Ectodermal cell (in vitro differentiated cells): ENCODE data around the gene AP4B1.

Experiments used
- H3K27ac ChIP-seq: 2 replicates; pipeline ENCODE4 v1.7.0; 2013; ENCODE audit warnings: mild to moderate bottlenecking, low read depth, low read length; ENCODE audit not compliant: insufficient read depth, poor library complexity, severe bottlenecking
- H3K27me3 ChIP-seq: 2 replicates; pipeline ENCODE4 v1.7.0; 2013; ENCODE audit warnings: mild to moderate bottlenecking, low read length; ENCODE audit not compliant: insufficient read depth, control insufficient read depth, poor library complexity, severe bottlenecking
- H3K36me3 ChIP-seq: one replicate; pipeline ENCODE4 v1.7.0; 2013; ENCODE audit warnings: low read length; ENCODE audit not compliant: control insufficient read depth, insufficient read depth
- H3K4me1 ChIP-seq: one replicate; pipeline ENCODE4 v1.7.0; 2013; ENCODE audit warnings: low read length; ENCODE audit not compliant: control insufficient read depth, insufficient read depth
- H3K4me3 ChIP-seq: 2 replicates; pipeline ENCODE4 v1.7.0; 2013; ENCODE audit warnings: low read depth, low read length, control low read depth; ENCODE audit not compliant: insufficient read depth
- H3K9me3 ChIP-seq: 2 replicates; pipeline ENCODE4 v1.7.0; 2013; ENCODE audit warnings: mild to moderate bottlenecking, low read length, moderate library complexity; ENCODE audit not compliant: control insufficient read depth
- WGBS, 2 experiments: methylation state at CpG; one replicate each; pipeline ENCODE4 v1.1.7; 2013; ENCODE audit warnings: missing lambda C conversion rate in 2 of 2; 5-methylcytosine and 5-hydroxymethylcytosine counted together

AP4B1 gene

DNA sequence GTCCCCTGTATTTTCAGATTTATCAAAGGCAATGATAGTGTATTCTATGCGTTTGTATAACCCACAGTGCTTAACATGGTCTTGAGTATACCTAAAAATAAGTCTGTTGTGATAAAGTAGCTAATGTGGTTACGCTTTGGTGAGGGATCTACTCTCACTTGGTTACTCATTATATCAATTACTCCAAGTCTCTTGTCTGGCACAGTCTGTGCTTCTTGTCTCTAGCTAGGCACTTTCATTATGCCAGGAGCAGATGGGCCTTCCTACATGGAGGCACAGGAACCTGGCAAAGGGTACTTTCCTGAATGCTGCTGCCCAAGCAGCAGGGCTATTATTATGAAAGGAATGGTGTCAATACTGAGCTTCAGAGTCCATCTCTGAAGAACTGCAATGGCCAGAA, 28.9 kb downstream of the AP4B1 start:
- WGBS, 2 experiments: 93 to 100% methylated on average over 2 of the region's 2 CpGs

DNA sequence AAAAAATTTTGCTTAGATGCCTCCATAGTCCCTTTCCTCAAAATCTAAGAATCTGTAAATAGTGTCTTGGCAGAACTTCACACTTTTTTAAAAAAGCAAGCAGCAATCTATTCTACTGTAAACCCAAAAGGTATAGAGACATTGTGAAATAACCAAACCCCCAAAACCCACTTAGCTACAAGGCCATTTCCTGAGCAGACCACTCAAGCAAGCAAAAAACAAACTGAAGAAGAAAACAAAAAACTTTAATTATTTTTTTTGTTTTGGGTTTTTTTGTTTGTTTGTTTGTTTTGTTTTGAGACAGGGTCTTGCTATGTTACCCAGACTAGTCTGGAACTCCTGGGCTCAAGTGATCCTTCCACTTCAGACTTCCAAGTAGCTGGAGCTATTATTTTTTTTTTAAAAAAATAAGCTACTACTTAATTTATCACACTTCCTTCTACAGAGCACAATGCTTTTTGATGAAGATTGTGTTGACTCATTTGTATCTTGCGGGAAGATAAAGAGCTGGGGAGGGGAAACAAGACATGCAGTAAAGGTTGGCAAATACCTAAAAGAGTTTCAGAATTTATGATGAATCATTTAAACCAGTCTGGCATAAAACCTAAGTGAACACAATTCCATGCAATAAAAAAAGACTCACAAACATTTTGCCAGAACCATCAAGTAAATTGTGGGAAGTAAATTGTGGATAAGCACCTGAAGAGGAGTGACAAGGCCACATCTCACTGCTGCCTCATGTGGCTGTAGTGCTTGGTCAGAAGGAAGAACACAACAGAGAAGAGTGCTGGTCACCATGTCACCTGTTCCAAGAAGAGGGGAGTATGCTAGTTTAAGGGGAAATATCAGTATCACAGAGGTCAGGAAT, 30.4 kb downstream of the AP4B1 start:
- no peaks in the 10 kb centered on the region for H3K36me3 ChIP-seq

More for the DNA sequence above, 28.9 kb downstream of the AP4B1 start:
- Histone ChIP-seq H3K4me3 (no peak overlapping the region), H3K27ac (no peak overlapping the region), H3K4me1 (no peaks in the 10 kb centered on the region), H3K36me3 (no peaks in the 10 kb centered on the region), H3K9me3 (no peaks in the 10 kb centered on the region), H3K27me3 (no peaks in the 10 kb centered on the region)

DNA sequence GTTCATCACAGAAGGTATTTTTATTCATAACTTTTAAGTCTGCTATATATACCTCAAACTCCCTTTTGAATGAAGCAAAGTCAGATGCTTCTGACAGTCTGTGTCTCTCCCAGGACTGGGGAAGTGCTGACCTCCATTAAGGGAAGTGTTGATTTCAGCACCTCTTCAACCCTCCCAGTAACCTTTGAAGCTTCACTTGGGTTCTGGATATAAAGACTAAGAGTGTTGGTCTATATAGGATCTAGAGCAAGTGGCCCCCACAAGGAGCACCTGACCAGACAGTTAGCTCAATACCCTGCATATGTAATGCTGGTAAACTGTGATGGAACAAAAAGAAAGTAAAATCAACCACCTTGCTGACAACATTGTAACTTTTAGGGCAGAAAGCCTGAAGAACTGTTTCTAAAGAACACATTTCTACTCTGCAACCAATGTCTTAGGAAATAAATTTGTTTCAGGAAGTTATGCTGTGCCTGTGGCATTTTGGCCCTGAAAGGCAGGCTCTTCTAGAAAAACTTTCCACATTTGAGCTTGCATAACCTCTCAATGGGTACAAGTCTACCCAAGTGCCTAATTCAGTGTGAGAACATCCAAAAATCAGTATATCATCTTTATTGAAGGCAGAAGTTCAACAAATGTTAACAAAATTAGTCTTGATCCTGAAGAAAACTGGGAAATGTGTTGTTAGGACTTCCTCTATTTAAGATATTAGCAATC, 32.2 kb downstream of the AP4B1 start:
- Histone ChIP-seq H3K27ac (no peak overlapping the region), H3K4me3 (no peak overlapping the region), H3K36me3 (no peaks in the 10 kb centered on the region), H3K9me3 (no peaks in the 10 kb centered on the region), H3K27me3 (no peaks in the 10 kb centered on the region), H3K4me1 (no peaks in the 10 kb centered on the region)

More for the DNA sequence above, 30.4 kb downstream of the AP4B1 start:
- H3K27ac ChIP-seq: no peak overlapping the region
- no peak overlapping the region for H3K4me3 ChIP-seq
- no peaks in the 10 kb centered on the region for H3K9me3 ChIP-seq
- no peaks in the 10 kb centered on the region for H3K4me1 ChIP-seq
- no peaks in the 10 kb centered on the region for H3K27me3 ChIP-seq
- WGBS, 2 experiments: 100% methylated on average over 1 of the region's 1 CpG

DNA sequence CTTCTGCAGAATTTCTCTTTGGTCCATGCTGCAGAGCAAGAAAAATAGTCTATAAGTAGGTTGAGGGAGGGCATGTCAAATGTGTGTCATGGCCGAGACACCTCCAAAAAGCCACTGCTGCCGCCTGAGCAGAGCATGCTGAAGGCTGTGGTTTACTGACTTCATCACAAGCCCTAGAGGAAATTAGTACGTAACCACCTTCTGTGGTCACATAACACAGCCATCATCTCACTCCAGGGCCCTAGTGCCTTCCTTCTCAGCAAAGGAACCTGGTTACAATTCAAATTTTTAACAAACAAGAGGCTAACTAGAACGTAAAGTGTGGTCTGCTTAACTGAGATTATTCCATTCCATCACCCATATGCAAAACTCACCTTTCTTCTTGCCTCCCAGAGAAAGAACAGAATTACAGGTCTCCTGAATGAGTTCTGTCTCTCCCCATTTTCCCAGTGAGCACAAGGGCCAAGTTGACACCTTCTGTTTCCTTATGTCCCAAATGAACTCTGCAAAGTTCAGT, 32.9 kb downstream of the AP4B1 start, which contains the start of gene PTPN22:
TSS of gene PTPN22 (minus strand) at position 116 of the 517 bp plus-strand sequence.
- no peaks in the 10 kb centered on the region for H3K27me3 ChIP-seq
- H3K27ac ChIP-seq: no peak within 1 kb of the TSS
- no peak within 1 kb of the TSS for H3K4me3 ChIP-seq
- H3K36me3 ChIP-seq: no peaks in the 10 kb centered on the region
- no peaks in the 10 kb centered on the region for H3K4me1 ChIP-seq
- no peaks in the 10 kb centered on the region for H3K9me3 ChIP-seq
- WGBS, 2 experiments: 86% methylated on average over 4 of the region's 4 CpGs

DNA sequence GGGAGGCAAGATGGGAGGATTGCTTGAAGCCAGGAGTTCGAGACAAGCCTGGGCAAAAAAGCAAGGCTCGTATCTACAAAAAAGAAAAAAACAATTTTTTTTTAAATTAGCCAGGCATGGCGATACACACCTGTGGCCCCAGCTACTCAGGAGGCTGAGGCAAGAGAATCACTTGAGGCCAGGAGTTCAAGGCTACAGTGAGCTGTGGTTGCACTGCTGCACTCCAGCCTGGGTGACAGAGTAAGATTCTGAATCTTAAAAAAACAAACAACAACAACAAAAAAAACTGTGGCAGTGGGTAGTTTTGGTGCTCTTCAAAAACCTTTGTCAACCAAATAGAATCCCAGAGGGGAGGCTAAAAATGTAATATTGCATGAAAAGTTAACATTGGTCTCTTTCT, 33.8 kb downstream of the AP4B1 start:
- 87 to 88% methylated on average over 3 of the region's 3 CpGs for WGBS, 2 experiments
- Histone ChIP-seq H3K27ac (no peak overlapping the region), H3K9me3 (no peaks in the 10 kb centered on the region), H3K4me3 (no peak overlapping the region), H3K36me3 (no peaks in the 10 kb centered on the region), H3K4me1 (no peaks in the 10 kb centered on the region), H3K27me3 (no peaks in the 10 kb centered on the region)

DNA sequence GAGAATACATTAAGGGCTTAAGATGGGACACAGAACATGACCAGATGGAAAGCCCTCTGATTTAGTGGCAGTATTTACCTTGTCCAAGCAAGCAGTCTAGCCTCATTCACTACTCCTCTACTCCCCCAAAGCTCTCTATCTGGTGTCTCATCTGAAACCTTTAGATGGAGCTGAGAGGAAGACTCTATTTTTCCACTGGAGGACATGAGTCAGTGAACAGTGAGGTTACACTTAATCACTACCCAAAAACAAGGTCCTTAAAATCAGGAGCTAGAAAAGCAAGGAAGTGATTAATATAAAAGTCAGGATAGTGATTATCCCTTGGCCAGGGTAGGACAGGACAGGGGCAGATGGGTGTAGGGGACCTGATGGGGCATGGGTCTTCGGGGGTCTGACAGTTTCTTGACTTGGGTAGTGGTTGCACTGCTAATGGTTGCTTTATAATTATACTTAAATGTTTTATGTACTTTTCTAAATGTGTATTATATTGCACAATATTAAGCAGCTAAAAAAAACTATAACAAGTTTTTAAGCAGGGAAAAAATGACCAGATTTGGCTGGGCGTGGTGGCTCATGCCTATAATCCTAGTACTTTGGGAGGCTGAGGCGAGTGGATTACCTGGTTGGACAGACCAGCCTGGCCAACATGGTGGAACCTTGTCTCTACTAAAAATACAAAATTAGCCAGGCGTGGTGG, 36.1 kb downstream of the AP4B1 start:
- Histone ChIP-seq H3K4me1 (no peaks in the 10 kb centered on the region), H3K4me3 (no peak overlapping the region), H3K36me3 (no peaks in the 10 kb centered on the region), H3K9me3 (no peaks in the 10 kb centered on the region), H3K27me3 (no peaks in the 10 kb centered on the region), H3K27ac (no peak overlapping the region)
- WGBS, 2 experiments: 89 to 97% methylated on average over 4 of the region's 4 CpGs

DNA sequence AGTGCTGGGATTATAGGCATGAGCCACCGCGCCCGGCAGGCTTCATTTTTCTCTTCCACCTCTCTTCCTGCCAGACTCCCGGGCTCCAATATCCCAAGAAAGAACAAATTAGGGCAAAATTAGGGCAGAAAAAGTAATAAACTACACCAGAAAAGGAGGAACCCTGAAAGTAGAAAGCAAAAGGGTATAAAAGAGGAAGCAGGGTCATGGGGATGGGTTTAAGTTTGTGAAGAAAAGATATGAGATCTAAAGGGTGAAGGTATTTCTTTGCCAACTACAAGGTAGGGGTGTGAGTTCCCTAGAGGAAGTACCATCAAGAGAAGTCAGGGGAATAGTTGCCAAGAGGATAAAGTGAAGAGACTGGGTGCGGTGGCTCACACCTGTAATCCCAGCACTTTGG, 43.0 kb downstream of the AP4B1 start:
- H3K36me3 ChIP-seq: no peaks in the 10 kb centered on the region
- no peaks in the 10 kb centered on the region for H3K27me3 ChIP-seq
- WGBS, 2 experiments: 84 to 97% methylated on average over 4 to 5 of the region's 5 CpGs
- H3K4me1 ChIP-seq: no peaks in the 10 kb centered on the region
- H3K9me3 ChIP-seq: no peaks in the 10 kb centered on the region
- no peak overlapping the region for H3K4me3 ChIP-seq
- no peak overlapping the region for H3K27ac ChIP-seq

DNA sequence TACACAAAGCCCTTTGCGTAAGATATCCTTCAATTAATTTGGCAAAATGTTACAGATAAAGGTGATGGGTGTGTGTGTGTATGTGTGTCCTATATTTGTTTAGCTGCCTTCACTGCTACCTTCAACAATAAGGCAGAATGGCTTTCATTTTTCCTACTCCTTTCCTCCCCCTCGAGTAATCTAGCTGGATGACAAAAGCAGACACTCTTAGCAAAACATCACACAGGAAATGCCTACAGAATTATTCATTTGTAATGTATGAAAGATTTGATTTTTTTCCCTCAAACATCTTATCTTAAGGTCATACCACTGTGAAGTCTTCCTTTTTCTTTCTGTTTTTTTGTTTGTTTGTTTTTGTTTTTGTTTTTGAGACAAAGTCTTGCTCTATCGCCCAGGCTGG, 43.7 kb downstream of the AP4B1 start:
- 92 to 95% methylated on average over 3 of the region's 3 CpGs for WGBS, 2 experiments
- H3K27ac ChIP-seq: no peak overlapping the region

DNA sequence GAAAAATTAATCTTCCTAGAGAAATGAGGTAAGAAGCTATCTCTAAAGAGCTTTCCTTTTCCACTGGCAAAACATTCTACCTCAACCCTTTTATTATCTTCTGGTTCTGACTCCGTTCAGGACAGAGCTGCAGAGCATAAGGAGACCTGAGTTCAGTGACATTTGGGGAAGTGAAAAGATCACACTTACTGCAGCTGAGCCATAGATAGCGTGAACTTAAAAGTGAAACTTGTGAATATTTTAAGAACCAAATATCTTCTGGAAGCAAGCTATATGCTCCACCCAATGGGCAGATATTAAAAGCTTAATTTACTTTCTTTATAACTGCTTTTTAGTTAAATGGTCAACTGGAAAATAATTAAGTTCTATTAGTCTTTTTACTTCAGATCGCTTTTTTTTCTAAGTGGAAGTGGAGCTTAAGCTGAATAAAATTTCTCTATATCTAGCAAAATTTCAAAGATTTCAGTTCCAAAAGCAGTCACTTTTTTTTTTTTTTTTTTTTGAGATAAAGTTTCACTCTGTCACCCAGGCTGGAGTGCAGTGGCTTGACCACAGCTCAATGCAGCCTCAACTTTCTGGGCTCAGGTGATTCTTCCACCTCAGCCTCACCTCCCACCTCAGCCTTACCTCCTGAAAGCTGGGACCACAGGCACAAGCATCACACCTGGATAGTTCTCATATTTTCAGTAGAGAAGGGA, 45.0 kb downstream of the AP4B1 start:
- no peaks in the 10 kb centered on the region for H3K27me3 ChIP-seq
- H3K36me3 ChIP-seq: no peaks in the 10 kb centered on the region
- H3K9me3 ChIP-seq: no peaks in the 10 kb centered on the region
- no peaks in the 10 kb centered on the region for H3K4me1 ChIP-seq
- WGBS, 2 experiments: 92 to 93% methylated on average over 2 to 3 of the region's 3 CpGs
- no peak overlapping the region for H3K27ac ChIP-seq
- no peak overlapping the region for H3K4me3 ChIP-seq

More for the DNA sequence above, 43.7 kb downstream of the AP4B1 start:
- Histone ChIP-seq H3K4me1 (no peaks in the 10 kb centered on the region), H3K27me3 (no peaks in the 10 kb centered on the region), H3K4me3 (no peak overlapping the region), H3K9me3 (no peaks in the 10 kb centered on the region), H3K36me3 (no peaks in the 10 kb centered on the region)
